Right kidney (tissue), 1 donor: ENCODE results near the gene SBF2.
A peak's percentile ranks its signal among the peaks of the same experiment; 100 is the strongest.

Experiments
- DNase-seq: peaks from one replicate; pipeline ENCODE4 v3.0.0-alpha.2; 2016

SBF2 gene

DNA sequence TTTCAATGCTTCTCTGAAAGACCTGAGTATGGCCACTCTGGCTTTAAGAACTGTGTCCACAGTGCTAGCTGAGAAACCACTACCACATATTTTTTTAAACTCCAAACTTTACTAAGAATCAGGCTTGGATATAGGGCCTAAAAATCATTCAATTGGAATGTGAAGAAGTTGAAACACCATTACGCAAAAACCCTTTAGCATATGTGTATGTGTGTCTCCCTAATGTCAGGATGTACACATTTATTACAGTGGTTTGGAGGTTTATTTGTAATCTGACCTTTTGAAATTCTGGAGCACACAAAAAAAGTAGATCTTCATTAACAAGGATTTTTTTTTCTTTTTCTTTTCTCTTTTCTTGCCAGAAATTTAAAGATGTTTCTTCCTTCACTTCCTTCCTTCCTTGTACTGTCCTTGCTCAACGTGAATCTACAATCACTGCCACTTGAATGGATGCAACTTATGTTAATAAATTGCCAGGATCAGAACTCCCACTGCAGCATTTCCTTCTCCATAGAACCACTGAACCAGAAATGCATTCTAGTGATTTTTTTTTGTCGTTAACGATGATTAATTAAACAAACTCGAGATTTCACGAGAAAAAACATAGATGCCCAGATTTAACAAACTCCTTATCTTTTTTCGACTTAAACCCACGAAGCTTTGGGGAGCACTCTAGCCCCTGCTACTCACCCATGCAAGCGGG lies 7.8 kb upstream of the SBF2 start:
- no peak for DNase-seq

DNA sequence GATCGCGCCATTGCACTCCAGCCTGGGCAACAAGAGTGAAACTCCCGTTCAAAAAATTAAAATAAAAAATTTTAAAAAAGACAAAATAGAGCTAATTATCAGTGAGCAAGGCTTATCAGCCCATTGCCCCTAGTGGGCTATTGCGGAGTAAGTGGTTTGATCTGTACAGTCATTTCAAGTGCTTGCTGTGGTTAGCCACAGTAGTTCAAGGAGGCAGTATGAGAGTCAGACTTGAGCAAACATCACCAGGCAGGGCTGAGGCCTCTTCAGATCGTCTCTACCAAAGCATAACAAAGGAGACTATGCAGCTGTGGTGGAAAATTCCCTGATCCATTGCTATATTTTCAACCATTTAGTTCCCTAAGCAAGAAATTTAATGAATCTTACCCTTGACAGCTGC lies 4.3 kb upstream of the SBF2 start:
- no peak for DNase-seq

DNA sequence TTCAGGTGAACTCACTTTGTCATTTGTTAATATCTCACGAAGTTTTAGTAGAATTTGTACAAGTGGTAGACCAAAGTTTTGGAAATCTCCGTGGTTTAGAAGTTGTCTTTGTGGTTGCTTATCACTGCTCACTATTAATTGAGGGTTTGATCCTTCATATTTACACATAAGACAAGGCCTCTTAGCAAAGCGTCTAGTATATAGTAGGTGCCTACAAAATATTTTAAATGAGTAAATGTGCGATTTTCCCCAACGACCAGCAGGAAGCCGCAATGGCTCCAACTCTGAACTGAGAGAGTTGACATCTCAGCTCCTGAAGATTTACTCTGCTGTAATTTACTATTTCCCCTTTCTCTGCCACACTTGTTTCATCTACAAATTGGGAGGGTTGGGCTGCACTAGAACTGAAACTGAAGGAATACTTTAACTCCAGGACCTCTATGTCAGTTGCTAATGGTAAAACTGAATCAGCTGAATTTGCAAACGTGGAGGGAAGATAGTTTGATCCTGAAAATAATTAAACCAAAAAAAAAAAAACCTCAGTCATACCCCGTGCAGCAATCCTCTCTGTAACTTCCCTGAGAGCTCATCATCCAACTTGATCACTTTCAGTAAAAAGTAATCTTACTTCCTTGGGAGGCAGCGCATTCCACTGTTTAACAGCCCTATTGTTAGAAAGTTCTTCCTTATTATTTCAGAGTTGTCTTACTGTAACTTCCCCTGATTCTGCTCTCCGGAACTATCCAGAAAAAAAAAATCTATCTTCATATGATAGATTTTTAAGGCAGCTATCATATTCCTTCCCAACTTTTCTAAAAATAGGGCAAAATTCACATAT lies 1.3 kb upstream of the SBF2 start:
- DNase-seq, result no peak

DNA sequence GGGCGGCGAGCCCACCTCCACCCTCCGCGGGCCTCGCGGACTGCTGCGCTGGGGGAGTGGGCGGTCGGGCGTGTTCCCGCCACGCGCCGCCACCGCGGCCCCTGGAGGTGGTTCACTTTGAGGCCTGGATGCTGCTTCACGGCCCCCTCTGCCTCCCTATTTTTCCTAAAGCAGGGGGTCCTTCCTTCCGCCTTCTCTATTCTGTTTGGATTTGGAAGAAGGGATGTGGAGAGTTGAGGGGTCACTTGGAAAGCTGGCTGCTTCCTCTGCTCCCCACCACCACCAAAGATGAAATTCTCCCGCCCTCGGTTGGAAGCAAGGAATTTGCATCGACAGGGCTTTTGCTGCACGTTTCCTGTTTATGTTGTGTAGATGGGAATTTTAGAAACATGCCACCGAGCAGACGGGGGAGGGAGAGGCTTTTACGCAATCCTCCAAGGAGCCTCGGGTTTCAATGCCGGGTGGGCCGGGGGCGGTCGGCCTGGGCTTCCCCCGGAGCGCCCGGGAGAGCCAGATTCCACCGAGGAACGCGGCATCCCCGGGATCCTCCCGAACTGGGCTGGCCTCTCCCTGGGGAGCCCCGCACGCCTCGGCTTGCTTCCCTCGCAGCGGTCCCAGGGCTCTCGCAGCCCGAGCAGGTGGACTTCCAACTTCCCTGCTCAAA lies 403 bp upstream of the SBF2 start:
- DNase-seq, result peak; percentile 93

DNA sequence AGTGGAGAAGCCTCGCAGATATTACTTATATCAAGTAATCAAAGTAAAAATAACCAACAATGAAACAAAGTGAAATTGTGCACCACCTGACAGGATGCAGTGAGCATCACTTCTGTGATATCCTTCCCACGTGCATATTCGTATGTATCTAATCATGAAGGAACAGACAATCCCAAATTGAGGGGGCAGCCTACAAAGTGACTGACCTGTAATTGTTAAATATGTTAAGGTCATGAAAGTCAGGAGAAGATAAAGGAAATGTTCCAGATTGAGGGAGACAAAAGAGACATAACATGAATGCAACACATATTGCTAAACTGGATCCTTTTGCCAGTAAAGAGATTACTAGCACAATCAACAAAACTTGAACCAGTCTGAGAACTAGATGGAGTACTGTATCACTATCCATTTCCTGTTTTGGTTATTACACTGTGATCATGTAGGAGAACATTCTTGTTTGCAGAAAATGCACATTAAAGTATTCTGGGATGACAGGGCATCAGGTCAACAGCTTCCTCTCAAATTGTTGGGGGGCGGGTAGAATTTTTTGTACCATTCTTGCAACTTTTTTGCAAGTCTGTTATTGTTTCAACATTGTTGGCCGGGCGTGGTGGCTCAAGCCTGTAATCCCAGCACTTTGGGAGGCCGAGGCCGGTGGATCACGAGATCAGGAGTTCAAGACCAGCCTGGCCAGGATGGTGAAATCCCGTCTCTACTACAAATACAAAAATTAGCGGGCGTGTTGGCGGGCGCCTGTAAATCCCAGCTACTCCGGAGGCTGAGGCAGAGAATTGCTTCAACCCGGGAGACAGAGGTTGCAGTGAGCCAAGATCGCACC lies 2.0 kb downstream of the SBF2 start:
- no peak for DNase-seq

DNA sequence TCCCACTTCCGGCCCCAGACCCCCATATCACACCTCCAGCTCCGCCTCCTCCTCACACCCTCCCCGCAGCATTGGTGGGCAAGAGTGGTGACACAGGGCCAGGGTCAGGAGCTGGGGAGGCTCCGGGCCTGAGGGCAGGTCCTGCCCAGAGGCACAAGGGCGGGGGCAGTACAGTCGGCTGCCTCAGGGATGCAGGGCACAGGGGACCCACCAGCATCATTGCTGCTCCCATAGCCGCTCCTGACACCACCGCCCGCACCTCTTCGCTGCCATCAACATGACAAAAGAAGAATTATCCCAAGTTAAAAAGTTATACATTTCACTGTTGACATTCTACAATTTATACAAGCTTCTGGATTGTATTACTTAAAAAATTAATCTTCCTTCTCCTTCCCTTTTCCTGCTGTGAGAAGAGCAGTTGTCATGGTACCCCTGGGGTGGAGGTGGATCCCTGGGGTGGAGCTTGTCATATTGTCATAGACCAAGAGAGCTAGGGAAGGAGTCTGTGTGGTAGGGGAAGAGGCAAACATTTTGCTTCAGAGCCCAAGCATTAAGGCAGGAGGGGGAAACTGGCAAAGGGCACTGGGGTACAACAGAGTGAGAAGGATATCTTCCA lies 4.1 kb downstream of the SBF2 start:
- no peak for DNase-seq

DNA sequence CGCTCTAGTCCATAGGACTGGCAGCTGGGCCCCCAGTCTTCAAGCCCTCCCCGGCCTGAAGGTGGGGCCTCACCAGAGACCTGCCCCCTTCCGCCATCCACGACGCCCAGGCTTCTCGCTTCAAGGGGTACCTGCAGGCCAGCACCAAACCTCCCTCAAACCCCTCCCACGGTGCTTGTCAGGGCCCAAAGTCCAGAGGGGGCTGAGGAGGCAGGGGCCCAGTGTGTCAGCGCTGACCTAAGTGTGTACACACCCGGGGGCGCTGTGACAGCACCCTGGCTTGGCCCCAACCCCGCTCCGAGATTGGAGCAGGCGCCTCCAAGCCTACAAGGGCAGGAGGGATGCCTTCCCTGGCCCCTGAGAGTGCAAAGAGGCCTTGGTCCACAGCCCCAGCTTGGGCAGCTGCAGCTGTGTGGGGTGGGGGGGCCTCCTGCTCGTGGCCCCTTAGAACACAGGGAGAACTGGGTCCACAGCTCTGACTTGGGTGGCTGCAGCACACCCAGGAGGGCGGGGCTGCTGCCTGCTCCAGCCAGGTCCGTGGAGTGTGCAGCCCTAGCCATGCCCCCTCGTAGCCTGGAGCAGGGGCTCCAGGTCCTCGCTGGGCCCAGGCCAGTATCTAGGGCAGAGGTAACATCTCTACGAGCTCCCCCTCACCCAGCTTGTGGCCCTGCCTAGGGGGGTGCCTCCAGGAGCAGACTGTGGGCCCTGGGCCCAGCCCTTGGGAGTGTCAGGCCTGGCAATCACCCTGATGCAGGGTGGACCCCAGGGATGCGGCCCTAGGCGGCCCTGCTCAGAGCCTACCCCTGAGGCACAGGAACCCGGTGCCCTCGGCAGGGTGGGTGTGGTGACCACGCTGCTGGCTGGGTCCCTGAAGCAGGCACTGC lies 4.9 kb downstream of the SBF2 start:
- DNase-seq, result no peak

DNA sequence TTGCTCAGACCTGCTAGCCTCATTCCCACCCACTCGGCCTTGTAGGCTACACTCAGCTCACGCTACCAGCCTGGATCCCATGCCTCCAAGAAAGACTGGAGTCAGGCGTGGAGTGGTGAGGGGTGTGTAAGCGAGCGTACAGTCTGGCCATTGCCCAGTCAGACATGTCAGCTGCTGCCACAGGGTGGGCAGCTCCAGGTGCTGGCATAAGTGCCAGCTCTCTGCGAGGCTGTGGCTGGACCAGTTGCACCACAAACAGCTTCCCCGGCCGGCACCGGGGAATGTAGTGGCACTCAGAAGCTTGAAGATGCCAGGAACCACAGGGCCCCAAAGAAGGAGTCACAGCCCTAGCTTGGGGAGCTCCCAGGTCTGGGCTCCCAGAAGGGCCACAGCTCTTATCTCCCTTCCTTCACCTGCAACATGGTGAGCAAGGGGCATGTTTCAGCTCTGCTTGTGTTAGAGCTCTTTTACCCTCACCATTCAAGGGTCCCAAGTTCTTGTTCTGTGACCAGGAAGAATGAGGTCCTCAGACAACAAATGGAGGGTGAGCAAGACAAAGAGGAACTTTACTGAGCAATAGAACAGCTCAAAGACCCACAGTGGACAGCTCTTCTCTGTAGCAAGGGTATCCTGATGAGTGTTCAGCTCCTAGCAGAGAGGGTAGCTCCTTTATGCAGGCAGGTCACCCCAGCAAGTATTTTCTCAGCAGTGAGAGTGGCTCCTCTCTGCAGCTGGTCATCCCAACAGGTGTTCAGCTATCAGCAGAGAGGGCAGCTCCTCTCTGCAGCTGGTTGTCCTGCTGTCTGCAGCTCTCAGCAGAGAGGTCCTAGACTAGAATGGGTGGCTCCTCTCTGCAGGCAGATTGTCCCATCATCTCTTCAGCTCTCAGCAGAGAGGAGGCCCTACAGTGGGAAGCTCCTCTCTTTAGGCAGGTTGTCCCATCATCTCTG lies 6.0 kb downstream of the SBF2 start:
- no peak for DNase-seq

DNA sequence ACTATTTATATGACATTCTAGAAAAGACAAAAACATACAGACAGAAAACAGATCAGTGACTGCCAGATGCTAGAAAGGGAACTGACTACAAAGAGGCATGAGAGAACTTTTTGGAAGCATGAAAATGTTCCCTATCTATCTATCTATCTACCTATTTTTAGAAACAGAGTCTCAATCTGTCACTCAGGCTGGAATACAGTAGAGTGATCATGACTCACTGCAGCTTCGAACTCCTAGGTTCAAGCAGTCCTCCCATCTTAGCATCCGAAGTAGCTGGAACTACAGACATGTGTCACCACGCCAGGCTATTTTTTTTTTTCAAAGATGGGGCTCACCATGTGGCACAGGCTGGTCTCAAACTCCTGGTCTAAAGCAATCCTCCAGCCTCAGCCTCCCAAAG lies 6.9 kb downstream of the SBF2 start:
- DNase-seq, result no peak

DNA sequence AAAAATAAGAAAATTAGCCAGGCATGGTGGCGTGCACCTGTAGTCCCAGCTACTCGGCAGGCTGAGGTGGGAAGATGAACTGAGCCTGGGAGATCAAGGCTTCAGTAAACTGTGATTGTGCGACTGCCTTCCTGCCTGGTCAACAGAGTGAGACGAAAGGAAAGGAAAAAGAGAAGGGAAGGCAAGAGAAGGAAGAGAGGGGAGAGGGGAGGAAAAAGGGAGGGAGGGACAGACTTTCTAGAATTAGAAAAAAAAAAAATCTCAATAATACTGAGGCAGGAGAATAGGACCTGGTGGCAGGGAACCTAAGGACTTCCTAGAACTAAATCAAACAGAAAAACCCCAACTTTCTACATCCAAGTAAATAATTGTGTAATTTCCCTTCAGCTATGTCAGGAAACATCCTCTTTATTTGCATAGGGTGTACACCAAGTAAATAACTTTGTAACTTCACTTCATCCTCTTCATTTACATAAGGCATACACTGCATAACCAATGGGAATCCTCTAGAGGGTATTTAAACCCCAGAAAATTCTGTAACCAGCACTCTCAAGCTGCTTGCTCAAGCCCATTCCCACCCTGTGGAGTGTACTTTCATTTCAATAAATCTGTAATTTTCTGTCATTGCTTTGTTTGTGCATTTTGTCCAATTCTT lies 8.7 kb downstream of the SBF2 start:
- no peak for DNase-seq

DNA sequence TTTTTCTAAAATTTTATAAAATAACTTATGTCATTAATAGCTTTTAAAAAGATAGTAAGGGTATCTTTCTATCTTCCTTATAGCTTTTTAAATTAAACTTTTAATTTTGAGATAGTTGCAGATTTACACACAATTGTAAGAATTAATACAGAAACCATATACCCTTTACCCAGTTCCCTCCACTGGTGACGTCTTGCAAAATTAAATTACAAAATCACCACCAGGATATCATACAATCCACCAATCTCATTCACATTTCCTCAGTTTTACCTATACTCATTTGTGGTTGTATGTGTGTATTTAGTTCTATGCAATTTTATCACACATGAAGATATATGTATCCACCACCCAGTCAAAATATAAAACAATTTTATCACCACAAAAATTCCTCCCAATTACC lies 10.0 kb downstream of the SBF2 start:
- no peak for DNase-seq

DNA sequence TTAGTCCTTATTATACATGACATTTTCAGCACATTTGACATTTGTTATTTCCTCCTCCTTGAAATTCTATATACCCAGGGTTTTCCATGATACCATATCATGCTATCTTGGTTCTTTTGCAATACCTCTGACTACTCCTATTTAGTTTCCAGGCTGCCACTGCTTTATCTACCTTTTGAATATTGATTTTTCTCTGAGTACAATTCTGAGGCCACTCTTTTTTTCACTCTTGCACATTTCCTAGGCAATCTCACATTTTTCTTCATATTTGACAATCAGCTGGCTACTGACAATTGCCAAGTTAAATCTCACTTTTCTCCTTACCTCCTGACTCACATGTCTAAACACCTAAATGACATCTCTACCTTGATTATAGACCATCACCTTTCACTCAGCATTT lies 11.9 kb downstream of the SBF2 start:
- DNase-seq, result no peak

DNA sequence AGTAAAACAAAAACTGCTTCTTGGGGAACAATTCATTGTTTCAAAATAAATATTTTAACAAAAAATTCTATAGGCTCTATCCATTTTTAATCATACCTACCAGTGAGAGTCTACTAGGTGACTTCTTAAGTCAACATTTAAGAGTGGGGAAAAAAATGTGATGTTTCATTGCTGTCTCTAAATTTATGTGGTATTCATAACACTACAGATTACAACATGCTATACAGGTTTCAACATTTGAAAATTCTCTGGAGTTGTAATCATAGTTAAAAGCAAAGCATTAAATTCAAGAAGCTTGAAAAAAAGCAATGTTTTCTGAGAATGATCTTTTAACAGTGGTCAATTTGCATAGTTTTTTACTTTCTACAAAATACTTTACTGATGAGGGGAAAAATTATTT lies 18.3 kb downstream of the SBF2 start:
- DNase-seq, result no peak

DNA sequence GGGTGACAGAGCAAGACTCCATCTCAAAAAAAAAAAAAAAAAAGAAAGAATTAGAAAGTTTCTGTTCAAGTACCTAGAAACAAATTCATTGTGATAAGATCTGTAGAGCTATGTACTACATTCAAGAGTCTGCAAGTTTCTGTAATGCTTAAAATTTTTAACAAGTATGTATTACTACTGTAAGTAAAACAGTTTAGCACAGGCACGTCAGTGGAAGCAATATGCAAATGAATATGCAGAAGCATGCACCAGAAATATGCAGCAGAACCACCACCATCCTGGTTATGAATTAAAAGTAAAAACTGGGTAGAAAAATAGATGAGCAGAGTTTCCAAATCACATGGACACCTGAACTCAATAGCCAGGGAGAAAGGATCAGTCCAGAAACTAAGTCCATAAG lies 19.3 kb downstream of the SBF2 start:
- no peak for DNase-seq

DNA sequence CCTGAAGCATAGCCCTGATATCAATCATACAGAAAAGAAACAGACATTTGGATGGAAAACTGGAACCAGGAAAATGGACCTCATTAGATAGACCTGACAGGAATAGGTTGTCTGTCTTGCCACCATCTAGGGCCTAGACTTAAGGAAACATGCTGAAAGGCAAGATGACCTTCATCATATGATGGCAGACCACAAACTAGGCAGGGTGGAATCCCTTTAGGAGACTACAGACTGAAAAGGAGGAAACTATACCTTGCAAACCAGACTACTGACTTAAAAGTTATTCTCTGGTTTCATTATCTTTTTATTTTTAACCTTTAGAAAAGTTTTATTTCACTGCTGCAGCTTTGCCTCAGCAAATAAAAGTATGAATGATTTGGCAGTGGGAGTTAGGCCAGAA lies 20.3 kb downstream of the SBF2 start:
- no peak for DNase-seq

DNA sequence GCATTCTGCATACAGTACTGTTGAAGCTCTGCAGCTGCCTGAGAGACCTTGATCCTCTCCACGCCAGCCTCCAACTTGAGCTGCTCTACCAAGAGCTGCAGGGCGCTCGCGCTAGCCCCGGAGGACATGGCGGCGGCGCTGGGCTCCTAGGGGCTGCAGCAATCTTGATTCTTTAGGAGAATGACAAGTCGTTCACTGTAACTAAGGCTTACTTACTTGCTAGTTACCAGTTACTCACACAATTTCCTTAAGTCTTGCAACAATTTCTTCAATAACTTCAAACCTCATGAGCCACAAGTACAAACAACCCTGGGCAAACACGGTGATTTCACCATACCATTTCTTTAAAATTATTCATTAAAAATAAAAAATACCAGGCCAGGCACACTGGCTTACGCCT lies 21.9 kb downstream of the SBF2 start:
- DNase-seq, result no peak

DNA sequence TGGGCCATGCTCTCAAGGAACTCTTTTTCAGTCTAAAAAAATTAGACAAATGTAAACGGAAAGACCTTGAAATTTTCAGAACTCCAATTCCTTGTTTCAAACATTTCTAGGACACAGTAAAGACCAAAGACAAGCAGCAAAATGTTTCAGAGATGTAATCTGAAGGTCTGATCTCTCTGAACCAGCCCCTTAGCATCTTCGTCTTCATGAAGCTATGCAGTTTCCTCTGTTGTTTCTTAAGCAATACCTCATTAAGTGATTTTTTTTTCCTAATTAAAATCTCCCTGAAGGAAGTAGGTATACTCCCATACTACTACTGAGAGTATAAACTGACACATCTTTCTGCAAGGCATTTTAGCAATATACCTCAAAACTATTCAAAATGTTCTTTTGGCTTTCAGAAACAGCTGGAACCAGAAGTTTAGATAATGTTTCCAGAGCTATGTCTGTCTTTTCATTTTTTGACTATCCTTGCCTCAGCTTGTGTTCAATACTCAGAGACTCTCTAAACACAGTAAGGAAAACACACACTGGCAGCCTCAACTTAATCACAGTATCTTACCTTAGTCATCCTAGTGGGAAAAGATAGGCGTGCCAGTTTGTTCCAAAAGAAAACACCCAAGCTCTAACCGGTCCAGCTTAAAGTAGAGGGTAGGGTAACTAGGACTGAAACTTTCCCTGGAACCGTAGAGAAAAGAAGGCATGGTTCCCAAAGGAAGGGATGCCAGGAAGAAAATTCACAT lies 25.1 kb downstream of the SBF2 start:
- DNase-seq, result no peak

DNA sequence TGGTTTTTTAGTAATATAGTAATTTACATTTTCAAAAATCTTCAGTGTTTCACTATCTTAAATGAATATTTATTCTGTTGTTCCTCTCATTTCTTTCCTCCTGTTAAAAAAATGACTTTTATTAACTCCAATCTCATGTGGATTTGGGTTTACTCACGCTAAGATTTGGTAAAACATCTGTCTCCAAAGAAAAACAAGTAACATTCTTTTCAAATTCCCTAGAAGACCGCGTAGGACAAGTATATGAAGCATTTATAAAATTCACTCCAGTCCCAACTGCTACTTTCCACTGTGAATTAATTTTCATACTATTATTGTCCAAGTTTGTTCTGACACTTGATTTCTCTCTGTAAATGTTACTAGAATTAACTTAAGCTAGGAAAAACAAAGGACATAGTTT lies 26.2 kb downstream of the SBF2 start:
- DNase-seq, result no peak

DNA sequence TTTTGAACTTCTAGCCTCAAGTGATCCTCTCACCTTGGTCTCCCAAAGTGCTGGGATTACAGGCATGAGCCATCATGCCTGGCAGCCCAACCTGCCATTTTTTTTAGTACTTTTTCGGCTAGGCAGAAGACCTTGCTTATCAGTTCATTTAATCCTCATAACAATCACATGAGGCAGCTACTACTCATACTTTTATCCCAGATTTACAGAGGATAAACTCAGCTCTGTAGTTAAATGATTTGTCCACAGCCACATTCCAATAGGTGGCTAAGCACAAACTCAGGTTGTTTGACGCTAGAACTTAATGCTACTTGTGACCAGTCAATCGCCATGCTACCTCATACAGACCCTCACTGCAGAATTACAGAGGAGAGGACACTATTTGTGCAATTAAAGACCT lies 28.1 kb downstream of the SBF2 start:
- DNase-seq, result no peak
